HepG2 (cell line): Measurements from ENCODE around the gene PPM1G. TPM values are rescaled to one million over a fixed set of nuclear protein-coding genes. Genes with fewer than 3 reads are reported as not detected.

Experiments
- DDIT3 ChIP-seq: sonication (generic); formaldehyde crosslinking; IDR thresholded peaks from 2 replicates; pipeline ENCODE4 v1.4.0; 2020; ENCODE audit warnings: mild to moderate bottlenecking, missing genetic modification reagents
- EED ChIP-seq: sonication (generic); formaldehyde crosslinking; IDR thresholded peaks from 2 replicates; pipeline ENCODE4 v1.5.0; 2020; ENCODE audit warnings: mild to moderate bottlenecking, missing genetic modification reagents
- FOXK1 ChIP-seq: sonication (generic); formaldehyde crosslinking; IDR thresholded peaks from 2 replicates; pipeline ENCODE4 v1.4.0; 2020; ENCODE audit warnings: low read depth, missing genetic modification reagents, borderline replicate concordance
- HIC2 ChIP-seq: sonication (generic); formaldehyde crosslinking; IDR thresholded peaks from 2 replicates; pipeline ENCODE4 v1.9.0; 2022; ENCODE audit warnings: low read depth, missing genetic modification reagents
- HINFP ChIP-seq: sonication (generic); formaldehyde crosslinking; IDR thresholded peaks from 2 replicates; pipeline ENCODE4 v1.4.0; 2020; ENCODE audit warnings: low read depth, mild to moderate bottlenecking, missing genetic modification reagents
- KLF13 ChIP-seq: sonication (generic); formaldehyde crosslinking; IDR thresholded peaks from 2 replicates; pipeline ENCODE4 v1.4.0; 2020; ENCODE audit warnings: mild to moderate bottlenecking, missing genetic modification reagents
- MIXL1 ChIP-seq: IDR thresholded peaks from 2 replicates; pipeline ENCODE4 v1.6.1; 2016
- NCOR1 ChIP-seq: fragments of 200-600 bp; sonication (generic); IDR thresholded peaks from 2 replicates; pipeline ENCODE4 v1.7.0; 2017; ENCODE audit warnings: antibody characterized with exemption, low read length, borderline replicate concordance
- PCBP1 ChIP-seq: fragments of 200-400 bp; formaldehyde crosslinking; IDR thresholded peaks from 2 replicates; pipeline ENCODE4 v1.6.1; 2017; ENCODE audit warnings: mild to moderate bottlenecking, low read depth, low read length, borderline replicate concordance
- PLSCR1 ChIP-seq: sonication (generic); formaldehyde crosslinking; IDR thresholded peaks from 2 replicates; pipeline ENCODE4 v1.5.0; 2020; ENCODE audit warnings: missing genetic modification reagents, mild to moderate bottlenecking, borderline replicate concordance
- RBM39 ChIP-seq: fragments of 200-400 bp; formaldehyde crosslinking; IDR thresholded peaks from one replicate; pipeline ENCODE4 v1.6.1; 2018; ENCODE audit warnings: antibody characterized with exemption, mild to moderate bottlenecking, low read depth, low read length; ENCODE audit not compliant: poor library complexity, severe bottlenecking
- RFX1 ChIP-seq: fragments of 450-650 bp; IDR thresholded peaks from 2 replicates; pipeline ENCODE4 v1.6.1; 2017
- SIN3A ChIP-seq: IDR thresholded peaks from 2 replicates; pipeline ENCODE4 v1.6.1; 2011; ENCODE audit warnings: low read depth, mild to moderate bottlenecking, control low read depth, low read length, borderline replicate concordance
- SKIL ChIP-seq: sonication (generic); formaldehyde crosslinking; IDR thresholded peaks from 2 replicates; pipeline ENCODE4 v1.8.0; 2022; ENCODE audit warnings: missing genetic modification reagents, mild to moderate bottlenecking, moderate library complexity, borderline replicate concordance
- SMYD3 ChIP-seq: sonication (generic); formaldehyde crosslinking; IDR thresholded peaks from 2 replicates; pipeline ENCODE4 v1.8.1; 2023; ENCODE audit warnings: mild to moderate bottlenecking, missing genetic modification reagents
- ZBTB2 ChIP-seq: sonication (generic); formaldehyde crosslinking; IDR thresholded peaks from 2 replicates; pipeline ENCODE4 v1.8.0; 2022; ENCODE audit warnings: low read depth, missing genetic modification reagents
- ZNF205 ChIP-seq: IDR thresholded peaks from 2 replicates; pipeline ENCODE4 v1.6.1; 2018; ENCODE audit warnings: missing biosample characterization, missing genetic modification reagents
- ZNF24 ChIP-seq: fragments of 450-650 bp; IDR thresholded peaks from 2 replicates; pipeline ENCODE4 v1.6.1; 2017; ENCODE audit warnings: antibody characterized with exemption, mild to moderate bottlenecking
- ZNF567 ChIP-seq: sonication (generic); formaldehyde crosslinking; IDR thresholded peaks from 2 replicates; pipeline ENCODE4 v1.8.1; 2023; ENCODE audit warnings: mild to moderate bottlenecking, missing genetic modification reagents, borderline replicate concordance
- ZNF616 ChIP-seq: sonication (generic); formaldehyde crosslinking; IDR thresholded peaks from 2 replicates; pipeline ENCODE4 v1.5.0; 2020; ENCODE audit warnings: low read depth, mild to moderate bottlenecking, missing genetic modification reagents
- ZNF652 ChIP-seq: IDR thresholded peaks from 2 replicates; pipeline ENCODE4 v1.6.1; 2016; ENCODE audit warnings: low read depth, borderline replicate concordance
- polyA plus RNA-seq, 8 experiments: library from polyadenylated mRNA; depleted of rRNA in 3 of 8; stranded (reverse) in 7 of 8; unstranded in 1 of 8; fragments of >200 nt; fragmentation: Illumina TruSeq in 4 of 8; extraction: Trizol in 4 of 8; gene quantifications; 2 replicates each; pipeline versions ENCODE4 v1.2.1 to v1.2.3, GENCODE V29; 2011 to 2016; ENCODE audit warnings: low read depth in 4 of 8, missing spikeins in 1 of 8, mixed read lengths in 1 of 8; ENCODE audit not compliant: insufficient read depth in 1 of 8
- total RNA-seq, 5 experiments: library from RNA; depleted of rRNA; stranded (reverse); fragments of >200 nt; fragmentation: Illumina TruSeq; extraction: Trizol; gene quantifications; 2 replicates each; pipeline ENCODE4 v1.2.3, GENCODE V29; 2016; ENCODE audit warnings: low read depth in 1 of 5

Gene PPM1G
- total and polyA plus RNA-seq, 2 of the 13 experiments (the other 11 are each of a cell fraction or from before 2014, with no cell fraction given): 58.2 to 213 TPM

GRCh38 chr2:27428213-27428977, 19.0 kb upstream of the PPM1G start, which contains the start of gene NRBP1 (continued):
- TF ChIP-seq SIN3A (peak; percentile 91; the same call in 1 of the 2 replicates), ZNF24 (no peak), ZNF567 (CRISPR knock-in tag) (peak; percentile 71; the same call in 1 of the 2 replicates), SKIL (peak; percentile 50), ZBTB2 (CRISPR knock-in tag) (peak; percentile 91), HIC2 (peak; percentile 51; the same call in 1 of the 2 replicates), HINFP (CRISPR knock-in tag) (no peak), NCOR1 (peak; percentile 40; the same call in 1 of the 2 replicates), ZNF205 (CRISPR knock-in tag) (0 out of 2 replicates have a peak, but pooled peaks have one; percentile 50), SMYD3 (CRISPR knock-in tag) (0 out of 2 replicates have a peak, but pooled peaks have one; percentile 43), RBM39 (peak; percentile 76), ZNF616 (no peak), ZNF652 (no peak), EED (CRISPR knock-in tag) (0 out of 2 replicates have a peak, but pooled peaks have one; percentile 19), PLSCR1 (CRISPR knock-in tag) (no peak), MIXL1 (CRISPR knock-in tag) (no peak), KLF13 (no peak; the same call in 1 of the 2 replicates), PCBP1 (0 out of 2 replicates have a peak, but pooled peaks have one; percentile 45), FOXK1 (no peak; the same call in none of the 2 replicates), RFX1 (no peak; the same call in 1 of the 2 replicates), DDIT3 (CRISPR knock-in tag) (0 out of 2 replicates have a peak, but pooled peaks have one; percentile 54)
